Inferior parietal cortex (tissue), 1 donor: ENCODE results near the gene TRIM25.

Source experiments
- DNase-seq: peaks from one replicate; pipeline ENCODE4 v3.0.0-alpha.2; 2016; ENCODE audit errors: extremely low spot score

TRIM25 gene

GRCh38 chr17:56926270-56926669 is 12.4 kb upstream of the TRIM25 start:
- DNase-seq: no peak

GRCh38 chr17:56925088-56925487 is 11.2 kb upstream of the TRIM25 start:
- DNase-seq: no peak

DNA sequence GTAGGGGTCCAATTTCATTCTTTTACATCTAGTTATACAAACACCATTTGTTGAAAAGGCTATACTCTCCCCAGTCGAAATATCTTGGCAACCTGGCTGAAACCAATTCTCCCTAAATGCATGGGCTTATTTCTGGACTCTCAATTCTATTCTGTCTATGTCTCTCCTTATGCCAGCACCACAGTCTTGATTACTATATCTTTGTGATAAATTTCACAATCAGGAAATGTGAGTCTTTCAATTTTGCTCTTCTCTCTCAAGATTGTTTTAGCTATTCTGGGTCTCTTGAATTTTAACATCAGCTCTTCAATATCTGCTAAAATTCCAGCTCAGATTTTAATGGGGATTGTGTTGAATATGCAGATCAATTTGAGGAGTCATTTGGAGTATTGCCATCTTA is 5.9 kb upstream of the TRIM25 start:
- no peak for DNase-seq

- no peak for DNase-seq
Measured at GRCh38 chr17:56918916-56919315, 5.1 kb upstream of the TRIM25 start.

- no peak for DNase-seq
Measured at GRCh38 chr17:56917559-56918296, 3.9 kb upstream of the TRIM25 start.

DNA sequence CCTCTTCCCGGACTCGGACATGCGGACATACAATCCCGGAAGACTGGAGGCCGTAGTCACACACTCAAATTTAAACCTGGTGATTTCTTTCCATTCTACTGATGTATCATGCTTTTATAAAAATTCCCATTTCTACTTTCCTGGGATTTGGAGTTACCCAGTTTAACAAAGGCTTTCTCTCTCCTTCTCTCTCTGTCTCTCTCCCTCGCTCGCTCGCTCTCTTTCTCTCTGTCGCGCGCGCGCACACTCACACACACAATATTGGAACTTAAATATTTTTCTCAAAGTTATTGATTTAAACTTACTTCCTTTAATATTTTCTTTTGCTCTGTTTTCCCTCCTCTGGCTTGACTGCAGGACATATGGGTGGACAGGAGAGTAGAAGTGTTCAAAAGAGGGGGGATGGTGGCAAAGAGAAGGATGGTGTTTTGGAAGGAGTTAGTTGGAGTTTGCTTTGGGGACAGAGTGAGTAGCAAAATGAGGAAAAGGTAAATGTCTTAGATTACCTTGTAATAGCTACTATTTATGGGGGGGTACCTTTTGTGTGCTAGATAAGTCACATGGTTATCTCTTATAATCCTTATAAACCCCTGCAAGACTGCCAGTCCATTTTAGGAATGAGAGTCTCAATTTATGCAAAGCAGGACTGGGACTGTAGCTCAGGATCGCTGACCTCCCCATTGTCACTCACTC is 878 bp upstream of the TRIM25 start:
- no peak for DNase-seq

DNA sequence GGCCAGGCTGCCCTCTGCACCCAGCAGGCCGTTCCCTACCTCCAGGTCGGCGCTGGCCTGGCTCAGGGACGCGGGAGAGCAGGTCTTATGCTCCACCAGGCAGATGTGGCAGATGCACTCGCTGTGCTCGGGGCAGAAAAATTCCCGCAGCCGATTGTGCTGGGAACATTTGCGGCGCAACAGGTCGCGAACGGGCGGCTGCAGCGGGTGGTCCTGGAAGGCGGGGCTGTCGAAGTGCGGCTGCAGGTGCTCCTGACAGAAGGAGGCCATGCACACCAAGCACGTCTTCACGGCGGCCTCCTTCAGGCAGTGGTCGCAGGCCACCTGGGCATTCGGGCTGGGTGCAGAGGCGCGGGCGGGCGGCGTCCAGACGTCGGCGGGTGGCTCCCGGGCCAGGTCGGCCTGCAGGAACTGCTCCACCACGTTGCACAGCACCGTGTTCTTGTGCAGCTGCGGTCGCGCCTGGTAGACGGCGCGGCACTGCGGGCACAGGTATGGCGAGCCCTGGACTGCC is 439 bp downstream of the TRIM25 start:
- DNase-seq: no peak

DNA sequence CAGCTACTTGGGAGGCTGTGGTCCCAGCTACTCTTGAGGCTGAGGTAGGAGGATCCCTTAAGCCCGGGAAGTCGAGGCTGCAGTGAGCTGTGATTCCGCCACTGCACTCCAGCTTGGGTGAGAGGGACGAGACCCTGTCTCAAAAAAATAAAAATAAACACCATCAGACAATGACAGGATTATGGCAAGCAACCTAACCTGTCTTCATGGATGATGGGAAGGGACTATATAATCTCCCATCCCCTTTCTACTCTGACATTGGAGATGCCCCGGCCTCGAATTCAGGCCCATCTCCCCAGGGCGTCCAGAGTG is 893 bp downstream of the TRIM25 start:
- DNase-seq: no peak

DNA sequence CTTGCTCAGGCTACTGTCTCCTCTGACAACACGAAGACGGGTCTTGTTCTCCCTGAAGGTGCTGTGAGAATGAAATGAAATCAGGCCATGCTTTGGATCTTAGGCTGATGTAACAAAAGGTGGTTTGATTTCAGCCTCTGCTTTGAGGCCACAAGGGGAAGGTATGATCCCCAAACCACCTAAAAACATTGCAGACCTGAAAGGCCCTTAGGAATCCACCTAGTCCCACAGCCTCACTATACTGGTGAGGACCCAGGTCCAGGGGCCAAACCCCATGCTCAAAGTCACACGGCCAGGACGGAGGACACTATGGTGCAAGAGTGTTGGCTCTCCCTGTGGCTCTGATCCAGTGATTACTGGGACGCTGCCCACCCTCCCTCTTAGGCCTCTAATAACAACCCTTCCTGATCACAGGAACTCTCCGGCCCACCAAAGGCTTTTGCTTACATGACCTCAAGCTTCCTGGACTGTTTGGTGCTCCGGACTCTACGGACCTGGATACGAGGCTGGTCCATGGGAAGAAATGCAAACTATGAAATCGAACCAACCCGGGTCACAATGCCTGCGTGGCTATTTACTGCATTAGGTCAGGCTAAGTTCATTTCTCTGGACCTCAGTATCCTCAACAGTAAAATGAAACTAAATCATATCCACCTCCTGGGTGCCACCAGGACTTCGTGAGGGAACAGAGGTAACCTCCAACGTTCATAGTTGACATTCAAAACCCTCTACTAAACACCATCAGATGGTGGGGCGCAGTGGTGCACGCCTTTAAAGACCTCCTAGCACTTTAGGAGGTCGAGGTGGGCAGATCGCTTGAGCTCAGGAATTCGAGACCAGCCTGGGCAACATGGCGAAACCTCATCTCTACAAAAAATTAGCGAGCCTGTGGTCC is 1.5 kb downstream of the TRIM25 start:
- no peak for DNase-seq

- no peak for DNase-seq
Measured at GRCh38 chr17:56910509-56911235, 3.2 kb downstream of the TRIM25 start.

DNA sequence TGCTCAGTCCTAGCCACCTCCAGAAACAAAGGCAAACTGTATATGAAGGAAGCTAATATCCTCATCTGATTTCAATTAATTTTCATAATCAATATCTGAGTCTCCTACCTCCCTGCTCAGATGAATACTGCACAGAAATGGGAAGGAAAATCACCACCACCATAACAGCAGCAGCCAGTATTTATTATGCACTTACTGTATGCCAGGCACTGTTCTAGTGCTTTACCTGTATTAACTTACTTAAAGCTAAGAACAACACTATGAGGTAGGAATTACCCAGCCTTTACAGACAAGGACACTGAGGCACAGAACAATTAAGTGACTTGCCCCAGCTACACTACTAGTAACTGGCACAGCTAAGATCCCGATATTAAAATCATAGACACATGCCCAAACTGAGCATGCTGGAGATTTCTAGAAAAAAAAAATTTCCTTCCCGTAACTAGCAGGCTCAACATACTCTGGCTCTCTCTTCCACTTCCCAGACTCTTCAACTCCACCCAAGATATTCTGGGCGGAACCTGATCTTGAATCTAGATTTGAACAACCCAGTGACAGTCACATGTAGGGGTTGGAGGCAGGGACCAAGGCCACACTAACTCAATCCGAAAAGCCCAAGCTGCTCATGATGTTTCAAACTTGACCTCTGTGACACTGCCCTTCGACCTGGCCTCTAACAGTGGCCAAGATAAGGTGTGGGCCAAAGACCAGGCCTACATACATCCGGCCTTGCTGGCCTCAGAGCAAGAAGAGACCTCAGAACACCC is 3.9 kb downstream of the TRIM25 start:
- DNase-seq: peak; percentile 21

- DNase-seq: no peak
Measured at GRCh38 chr17:56908001-56908542, 5.8 kb downstream of the TRIM25 start.

GRCh38 chr17:56903560-56903959 is 10.3 kb downstream of the TRIM25 start:
- DNase-seq: no peak

GRCh38 chr17:56902348-56902747 is 11.5 kb downstream of the TRIM25 start:
- no peak for DNase-seq

DNA sequence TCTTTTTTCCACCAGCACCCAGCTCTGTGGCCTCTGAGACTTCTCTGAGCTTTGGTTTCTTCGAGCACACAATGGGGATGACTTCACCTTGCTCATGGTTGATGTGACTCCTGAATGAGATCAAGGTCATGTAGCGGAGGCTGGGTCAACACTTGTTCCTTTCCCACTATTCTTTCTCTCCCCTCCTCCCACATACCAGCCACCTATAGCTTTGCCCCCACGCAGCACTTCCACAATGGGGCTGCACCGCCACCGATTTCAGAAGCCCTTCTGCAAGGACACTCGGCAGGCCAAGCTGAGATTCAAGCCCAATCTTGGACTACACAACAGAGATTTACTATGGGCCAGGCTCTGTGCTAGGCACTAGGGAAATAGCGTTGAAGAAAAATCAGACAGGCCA is 14.4 kb downstream of the TRIM25 start:
- no peak for DNase-seq

DNA sequence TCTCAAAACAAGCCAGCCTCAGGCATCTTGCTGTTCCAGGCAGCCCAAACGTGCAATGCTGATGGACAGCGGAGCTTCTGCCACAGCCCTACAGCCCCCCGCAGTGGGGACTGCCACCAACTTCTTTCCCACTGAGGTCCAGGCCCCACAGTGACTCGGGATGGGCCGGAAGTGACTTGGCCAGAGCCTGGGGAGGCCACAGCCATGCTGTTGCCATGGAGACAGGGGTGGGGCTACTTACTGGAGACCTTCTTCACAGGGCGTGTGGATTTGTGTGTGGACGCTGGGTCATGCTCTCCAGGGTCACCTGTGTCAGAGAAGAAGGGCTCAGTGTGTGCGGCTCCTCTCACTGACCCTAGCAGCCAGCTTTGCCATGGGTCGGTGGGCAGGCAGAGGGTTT is 15.0 kb downstream of the TRIM25 start:
- no peak for DNase-seq

GRCh38 chr17:56897646-56898424 is 16.0 kb downstream of the TRIM25 start:
- DNase-seq: no peak

DNA sequence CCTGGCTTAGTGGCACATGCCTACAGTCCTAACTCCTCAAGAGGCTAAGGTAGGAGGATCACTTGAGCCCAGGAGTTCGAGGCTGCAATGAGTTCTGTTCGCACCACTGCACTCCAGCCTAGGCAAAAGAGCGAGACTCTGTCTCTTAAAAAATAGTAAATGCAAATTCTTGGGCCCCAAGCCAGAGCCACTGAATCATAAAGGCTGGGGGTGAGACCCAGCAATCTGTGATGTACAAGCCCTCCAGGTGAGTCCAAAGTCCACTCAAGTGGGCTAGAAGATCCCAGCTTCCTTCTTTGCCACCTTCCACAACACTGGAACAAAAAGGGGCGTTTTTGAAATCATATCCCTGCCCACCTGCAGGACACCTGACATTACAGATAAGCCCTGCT is 16.9 kb downstream of the TRIM25 start:
- DNase-seq: no peak

DNA sequence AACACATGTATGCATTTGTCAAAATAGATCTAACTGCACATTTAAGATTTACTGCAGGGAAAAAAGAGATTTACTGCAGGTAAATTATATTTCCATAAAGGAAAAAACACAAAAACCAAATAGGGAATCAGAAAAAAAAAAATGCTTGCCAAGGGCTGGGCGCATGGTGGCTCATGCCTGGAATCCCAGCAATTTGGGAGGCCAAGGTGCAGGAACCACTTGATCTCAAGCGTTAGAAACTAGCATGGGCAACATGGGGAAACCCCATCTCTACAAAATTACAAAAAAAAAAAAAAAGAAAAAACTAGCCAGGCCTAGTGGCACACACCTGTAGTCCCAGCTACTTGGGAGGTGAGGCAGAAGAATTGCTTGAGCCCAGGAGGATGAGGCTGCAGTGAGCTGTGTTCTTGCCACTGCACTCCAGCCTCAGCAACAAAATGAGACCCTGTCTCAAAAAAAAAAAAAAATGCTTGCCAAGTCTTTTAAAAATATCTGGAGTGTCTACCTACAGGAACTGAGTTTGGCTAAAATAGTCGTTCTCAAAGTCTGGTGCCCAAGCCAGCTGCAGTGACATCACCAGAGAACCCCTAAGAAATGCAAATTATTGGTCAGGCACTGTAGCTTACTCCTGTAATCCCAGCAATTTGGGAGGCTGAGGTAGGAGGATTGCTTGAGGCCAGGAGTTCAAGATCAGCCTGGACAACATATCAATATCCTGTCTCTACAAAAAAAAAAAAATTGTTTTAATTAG is 17.5 kb downstream of the TRIM25 start:
- DNase-seq: no peak
